HepG2 (cell line): ENCODE results near the gene MARCHF5. TPM values are rescaled to one million over a fixed set of nuclear protein-coding genes. Genes with fewer than 3 reads are reported as not detected.

Source experiments
- ATAC-seq: fragments of 200-7000 bp; cut with Tn5 transposase; 3 replicates; pipeline ENCODE4 v1.9.1; 2020; ENCODE audit warnings: mild to moderate bottlenecking, moderate library complexity
- BruUV-seq: library from RNA; stranded (reverse); fragments of 400-500 nt; replicated peaks from 2 replicates; lab custom pipeline; 2021; lab: Mats Ljungman, UMichigan
- CTCF ChIA-PET: fragments of 300-600 bp; formaldehyde crosslinking; extraction: SDS; loops from one replicate; lab custom pipeline; 2021; ENCODE audit warnings: low total read pairs, inconsistent platforms, low intra/inter-chr PET ratio; lab: Yijun Ruan, JAX
- POLR2A ChIA-PET: fragments of 350-600 bp; sonication (Branson Sonifier 250); formaldehyde crosslinking; loops from one replicate; lab custom pipeline; 2020; ENCODE audit warnings: antibody characterized with exemption, inconsistent platforms; lab: Yijun Ruan, JAX
- DNase-seq: peaks from one replicate; pipeline ENCODE4 v3.0.0-alpha.2; 2015; ENCODE audit warnings: low spot score
- FAIRE-seq: peaks from 3 replicates; lab custom pipeline; 2011; peaks lifted over from hg19 to GRCh38; lab: Jason Lieb, UNC
- H2AFZ ChIP-seq: one replicate; pipeline ENCODE4 v1.6.1; 2011; ENCODE audit warnings: low read length, inconsistent platforms
- H3K27ac ChIP-seq: fragments of 300-600 bp; 3 replicates; pipeline ENCODE4 v1.8.0; 2011; ENCODE audit warnings: mixed run types, mild to moderate bottlenecking, mixed read lengths, low read length, inconsistent platforms; ENCODE audit not compliant: insufficient read depth; ENCODE audit errors: extremely low read length
- H3K27me3 ChIP-seq, 2 experiments: fragments of 200-600 bp in 1 of 2; 2 replicates in 1 of 2; 3 replicates in 1 of 2; pipeline versions ENCODE4 v1.6.0 to v1.8.0; 2011; ENCODE audit warnings: low read length in 2 of 2, mild to moderate bottlenecking in 2 of 2, moderate library complexity in 2 of 2, inconsistent platforms in 1 of 2; ENCODE audit not compliant: insufficient read depth in 2 of 2, control insufficient read depth in 1 of 2
- H3K36me3 ChIP-seq, 2 experiments: fragments of 200-600 bp in 1 of 2; replicated peaks in 1 of 2; 2 replicates in 1 of 2; 3 replicates in 1 of 2; pipeline versions ENCODE4 v1.5.1 to v1.8.0; 2011; ENCODE audit warnings: low read length in 2 of 2, inconsistent platforms in 1 of 2; ENCODE audit not compliant: insufficient read depth in 2 of 2, control insufficient read depth in 1 of 2
- H3K4me1 ChIP-seq: 2 replicates; pipeline ENCODE4 v1.5.1; 2012; ENCODE audit warnings: low read length, inconsistent platforms; ENCODE audit not compliant: insufficient read depth
- H3K4me2 ChIP-seq: 2 replicates; pipeline ENCODE4 v1.6.0; 2011; ENCODE audit warnings: low read depth, low read length, inconsistent platforms
- H3K4me3 ChIP-seq, 3 experiments: fragments of 200-600 bp in 1 of 3; sonication (generic), shearing (Covaris generic) in 1 of 3; replicated peaks in 1 of 3; 2 replicates each; pipeline ENCODE4 v1.5.1; 2011 to 2016; ENCODE audit warnings: low read length in 3 of 3, inconsistent platforms in 2 of 3, low read depth in 2 of 3, mild to moderate bottlenecking in 2 of 3, control low read depth in 1 of 3, mixed read lengths in 1 of 3; ENCODE audit not compliant: insufficient read depth in 1 of 3
- H3K79me2 ChIP-seq: one replicate; pipeline ENCODE4 v1.6.1; 2011; ENCODE audit warnings: low read length, inconsistent platforms; ENCODE audit not compliant: insufficient read depth
- H3K9ac ChIP-seq: 2 replicates; pipeline ENCODE4 v1.6.0; 2011; ENCODE audit warnings: mild to moderate bottlenecking, low read depth, low read length, inconsistent platforms; ENCODE audit not compliant: insufficient read depth
- H3K9me3 ChIP-seq: 2 replicates; pipeline ENCODE4 v1.5.1; 2012; ENCODE audit warnings: mild to moderate bottlenecking, low read length
- H4K20me1 ChIP-seq: 2 replicates; pipeline ENCODE4 v1.6.0; 2011; ENCODE audit warnings: inconsistent platforms, mild to moderate bottlenecking, low read length, moderate library complexity; ENCODE audit not compliant: insufficient read depth
- HNRNPH1 ChIP-seq: fragments of 200-400 bp; formaldehyde crosslinking; optimal IDR thresholded peaks from 2 replicates; pipeline ENCODE3; 2017; ENCODE audit warnings: mild to moderate bottlenecking, low read depth, low read length
- MEIS1 ChIP-seq: sonication (generic); formaldehyde crosslinking; IDR thresholded peaks from 2 replicates; pipeline ENCODE4 v1.9.0; 2021; ENCODE audit warnings: mild to moderate bottlenecking, missing genetic modification reagents, moderate library complexity, borderline replicate concordance
- NKX3-1 ChIP-seq: sonication (generic); formaldehyde crosslinking; IDR thresholded peaks from 2 replicates; pipeline ENCODE4 v1.5.0; 2020; ENCODE audit warnings: missing genetic modification reagents
- ZMYM2 ChIP-seq: sonication (generic); formaldehyde crosslinking; IDR thresholded peaks from 2 replicates; pipeline ENCODE4 v1.8.0; 2022; ENCODE audit warnings: mild to moderate bottlenecking, missing genetic modification reagents
- ZNF710 ChIP-seq: sonication (generic); formaldehyde crosslinking; IDR thresholded peaks from 2 replicates; pipeline ENCODE4 v1.5.0; 2020; ENCODE audit warnings: mild to moderate bottlenecking, missing genetic modification reagents, borderline replicate concordance
- ZNF788 ChIP-seq: sonication (generic); formaldehyde crosslinking; IDR thresholded peaks from 2 replicates; pipeline ENCODE4 v1.5.0; 2020; ENCODE audit warnings: mild to moderate bottlenecking, missing genetic modification reagents, borderline replicate concordance
- WGBS: methylation state at CpG from one replicate; pipeline ENCODE4 v1.1.6; 2017; ENCODE audit warnings: low lambda C conversion rate; 5-methylcytosine and 5-hydroxymethylcytosine counted together
- in situ Hi-C: cut with HindIII; loops from 2 replicates; pipeline ENCODE4 v1.10.0; 2017; ENCODE audit warnings: low pct_unique_long_range_greater_than_20kb; ENCODE audit not compliant: extremely low pct_ligation_motif_present
- intact Hi-C: fragments of 100-400 bp; cut with micrococcal nuclease; formaldehyde crosslinking; loops from one replicate; pipeline ENCODE4 v1.10.0; 2022; ENCODE audit not compliant: unreplicated experiment
- polyA plus RNA-seq, 8 experiments: library from polyadenylated mRNA; depleted of rRNA in 3 of 8; stranded (reverse) in 7 of 8; unstranded in 1 of 8; fragments of >200 nt; fragmentation: Illumina TruSeq in 4 of 8; extraction: Trizol in 4 of 8; gene quantifications; 2 replicates each; pipeline versions ENCODE4 v1.2.1 to v1.2.3, GENCODE V29; 2011 to 2016; ENCODE audit warnings: low read depth in 4 of 8, missing spikeins in 1 of 8, mixed read lengths in 1 of 8; ENCODE audit not compliant: insufficient read depth in 1 of 8
- total RNA-seq, 5 experiments: library from RNA; depleted of rRNA; stranded (reverse); fragments of >200 nt; fragmentation: Illumina TruSeq; extraction: Trizol; gene quantifications; 2 replicates each; pipeline ENCODE4 v1.2.3, GENCODE V29; 2016; ENCODE audit warnings: low read depth in 1 of 5
- TF ChIP-seq, protein P1 (sequence below): sonication (generic); formaldehyde crosslinking; IDR thresholded peaks from 2 replicates; pipeline ENCODE4 v1.5.1; 2020; ENCODE audit warnings: mild to moderate bottlenecking, moderate library complexity, missing genetic modification reagents

The MARCHF5 gene
- total and polyA plus RNA-seq, 2 of the 13 experiments (the other 11 are each of a cell fraction or from before 2014, with no cell fraction given), result 19.4 to 21.0 TPM

- no peaks in the 10 kb centered on the region for H3K4me1 ChIP-seq
- FAIRE-seq (no peak), DNase-seq (no peak), ATAC-seq (no peak)
- in situ Hi-C loops (no loop called here), intact Hi-C loops (no loop called here)
- H3K79me2 ChIP-seq, result no peaks in the 10 kb centered on the region
- no TSS peak for BruUV-seq
- whole genome bisulfite sequencing, result 73% methylated on average over 4 of the region's 4 CpGs
- no peaks in the 10 kb centered on the region for H3K27me3 ChIP-seq
- H3K4me2 ChIP-seq, result no peak overlapping the region
- H3K4me3 ChIP-seq, result no peak overlapping the region
- ChIA-PET CTCF (no interaction called here), POLR2A (no interaction called here)
- TF ChIP-seq NKX3-1 (CRISPR knock-in tag) (no peak), MEIS1 (CRISPR knock-in tag) (no peak), ZNF788 (CRISPR knock-in tag) (no peak), ZMYM2 (CRISPR knock-in tag) (no peak), ZNF710 (no peak), HNRNPH1 (no peak)
- TF ChIP-seq, protein P1, sequence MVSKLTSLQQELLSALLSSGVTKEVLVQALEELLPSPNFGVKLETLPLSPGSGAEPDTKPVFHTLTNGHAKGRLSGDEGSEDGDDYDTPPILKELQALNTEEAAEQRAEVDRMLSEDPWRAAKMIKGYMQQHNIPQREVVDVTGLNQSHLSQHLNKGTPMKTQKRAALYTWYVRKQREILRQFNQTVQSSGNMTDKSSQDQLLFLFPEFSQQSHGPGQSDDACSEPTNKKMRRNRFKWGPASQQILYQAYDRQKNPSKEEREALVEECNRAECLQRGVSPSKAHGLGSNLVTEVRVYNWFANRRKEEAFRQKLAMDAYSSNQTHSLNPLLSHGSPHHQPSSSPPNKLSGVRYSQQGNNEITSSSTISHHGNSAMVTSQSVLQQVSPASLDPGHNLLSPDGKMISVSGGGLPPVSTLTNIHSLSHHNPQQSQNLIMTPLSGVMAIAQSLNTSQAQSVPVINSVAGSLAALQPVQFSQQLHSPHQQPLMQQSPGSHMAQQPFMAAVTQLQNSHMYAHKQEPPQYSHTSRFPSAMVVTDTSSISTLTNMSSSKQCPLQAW (CRISPR knock-in tag), result no peak
- H3K9me3 ChIP-seq, result no peaks in the 10 kb centered on the region; the same call in 1 of the 2 replicates
- H3K27ac ChIP-seq, result no peak overlapping the region
- no peak overlapping the region for H3K9ac ChIP-seq
- H2AFZ ChIP-seq, result no peak overlapping the region
- H4K20me1 ChIP-seq, result no peaks in the 10 kb centered on the region
- H3K36me3 ChIP-seq, result peaks cover 2 to 12% of the 10 kb centered on the region in 2 experiments; a peak in 3 of 5 replicates
These were observed 63.6 kb downstream of the MARCHF5 start for GRCh38 chr10:92354587-92354986.
